Measurements from ENCODE around the gene FBXO44.

- TF ChIP-seq CTCF (IDR thresholded peaks at IDR 0.05) = no peak
- no peak for TF ChIP-seq POLR2A (IDR thresholded peaks at IDR 0.05)
Measured at GRCh38 chr1:11613347-11613746, 41.3 kb upstream of the FBXO44 start.

All from adrenal gland (tissue), 5 donors.